Left kidney (tissue), 2 donors: ENCODE results near the gene KRTAP5-2. TPM values are rescaled to one million over a fixed set of nuclear protein-coding genes. Genes with fewer than 3 reads are reported as not detected.

Experiments
- DNase-seq: peaks from one replicate; pipeline ENCODE4 v3.0.0-alpha.2; 2013
- polyA plus RNA-seq: library from polyadenylated mRNA; unstranded; fragments of 120-200 nt; gene quantifications from one replicate; pipeline ENCODE4 v1.2.1, GENCODE V29; 2013; ENCODE audit not compliant: insufficient read length

The KRTAP5-2 gene
- polyA plus RNA-seq, 1 donor, result not detected

DNA sequence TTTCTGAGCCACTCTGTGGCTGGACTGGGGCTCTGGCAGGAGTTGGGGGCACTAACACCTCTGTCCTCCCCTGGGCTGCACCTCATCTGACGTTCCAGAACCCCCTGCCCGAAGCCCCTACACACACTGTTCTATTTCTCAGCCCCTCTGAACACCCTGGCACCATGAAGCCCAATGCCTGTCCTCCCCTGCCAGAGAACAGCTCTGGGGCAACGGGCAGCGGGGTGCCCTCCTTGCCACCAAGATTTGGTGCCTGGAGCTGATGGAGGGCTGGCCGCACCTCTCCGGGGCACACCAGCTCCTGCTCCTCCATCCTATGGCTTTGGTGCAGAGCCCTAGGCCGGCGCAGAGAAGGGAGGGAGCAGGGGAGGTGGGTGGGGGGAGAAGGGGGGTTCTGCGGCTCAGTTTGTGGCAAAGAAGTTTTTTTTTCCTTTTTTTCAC, 42.4 kb downstream of the KRTAP5-2 start:
- DNase-seq, result no peak

DNA sequence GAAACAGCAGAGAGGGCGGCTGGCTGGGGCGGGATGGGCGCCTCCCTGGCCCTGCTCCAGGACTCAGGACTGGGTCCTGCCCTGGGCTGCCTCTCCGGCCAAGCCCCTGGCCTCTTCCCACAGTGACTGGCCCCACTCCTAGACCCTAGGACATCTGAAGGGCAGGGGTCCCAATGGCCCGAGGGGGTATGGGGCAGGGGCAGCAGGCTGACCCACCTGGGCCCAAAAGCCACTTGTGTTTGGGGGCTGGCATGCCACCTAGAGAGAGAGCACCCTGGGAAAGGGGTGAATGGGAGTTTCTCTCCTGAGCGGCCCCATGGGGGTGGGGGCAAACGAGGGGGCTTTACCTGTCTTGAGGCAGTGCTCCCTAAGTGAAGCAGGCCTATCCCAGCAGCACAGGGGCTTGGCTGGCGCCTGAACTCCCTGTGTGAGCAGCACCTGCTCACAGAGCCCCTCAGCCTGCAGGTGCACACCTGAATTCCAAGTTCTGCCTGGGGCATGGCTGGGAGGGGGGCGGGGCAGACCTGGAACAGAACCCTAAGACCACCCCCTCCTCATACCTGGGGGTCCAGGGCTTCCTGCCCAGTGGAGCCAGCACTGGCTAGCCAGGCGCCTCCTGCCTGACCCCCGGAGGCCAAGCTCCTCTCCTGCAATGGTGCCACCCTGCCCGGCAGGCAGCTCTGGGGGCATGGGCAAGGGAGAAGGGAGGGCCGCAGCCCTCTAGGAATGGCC, 42.9 kb downstream of the KRTAP5-2 start:
- no peak for DNase-seq

GRCh38 chr11:1553808-1554594, 44.1 kb downstream of the KRTAP5-2 start:
- no peak for DNase-seq

DNA sequence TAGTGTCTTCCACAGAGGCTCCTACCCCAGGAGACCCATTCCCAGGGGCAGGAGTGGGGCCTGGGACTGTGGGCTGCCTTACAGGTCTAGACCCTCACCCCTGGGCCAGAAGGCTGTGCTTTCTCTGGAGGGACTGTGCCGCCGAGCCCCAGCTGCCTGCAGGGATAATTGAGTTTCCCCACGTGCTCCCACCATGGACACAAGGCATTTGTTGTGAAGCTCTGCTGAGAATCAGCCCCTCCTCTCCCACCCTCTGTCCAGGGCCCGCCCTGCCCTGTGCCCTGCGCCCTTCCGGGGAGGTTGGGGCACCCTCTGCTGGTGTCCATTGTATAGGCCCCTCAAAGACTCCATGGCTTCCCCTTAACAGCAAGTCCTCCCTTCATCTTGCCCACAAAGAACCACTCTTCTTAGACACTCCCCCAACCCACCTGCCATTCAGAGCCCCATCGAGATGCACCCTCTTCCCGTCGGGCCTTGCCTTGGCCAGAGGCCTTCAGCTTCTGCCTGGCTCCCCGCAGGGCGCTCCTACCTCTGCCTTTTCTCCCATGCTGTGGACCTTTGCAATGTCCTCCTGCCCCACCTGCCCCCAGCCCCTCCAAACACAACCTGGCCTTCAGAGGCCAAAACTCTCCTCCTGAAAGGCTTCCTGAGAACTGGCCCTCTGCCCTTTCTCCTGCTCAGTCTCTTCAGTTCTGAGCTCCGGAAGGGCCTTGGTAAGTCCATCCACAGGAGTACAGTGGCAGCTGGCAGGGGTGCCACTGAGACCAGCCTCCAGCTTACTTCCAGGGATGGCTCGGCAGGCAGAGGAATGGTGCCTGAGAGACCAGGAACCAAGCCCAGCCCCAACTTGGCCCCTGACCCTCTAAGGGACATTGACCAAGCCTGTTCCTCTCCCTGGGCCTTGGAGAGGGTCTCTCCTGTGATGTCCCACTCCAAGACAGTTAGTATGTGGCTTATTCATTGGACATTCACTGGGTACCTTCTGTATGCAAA, 48.5 kb downstream of the KRTAP5-2 start:
- no peak for DNase-seq

- peak; percentile 79 for DNase-seq
Measured at GRCh38 chr11:1548221-1549070, 49.6 kb downstream of the KRTAP5-2 start.

GRCh38 chr11:1547467-1548098, 50.5 kb downstream of the KRTAP5-2 start:
- no peak for DNase-seq

Other genes with a start within 250 kb of the KRTAP5-2 start
- gene BRSK2, start 208.4 kb downstream of the KRTAP5-2 start, polyA plus RNA-seq, result 0.90 TPM
- gene MOB2, start 111.5 kb downstream of the KRTAP5-2 start, polyA plus RNA-seq, result 29.4 TPM
- 3.2 TPM for gene DUSP8, start 26.0 kb downstream of the KRTAP5-2 start, polyA plus RNA-seq
- gene KRTAP5-1, start 13.0 kb downstream of the KRTAP5-2 start, polyA plus RNA-seq, result 0.35 TPM
- gene KRTAP5-3, start 10.2 kb upstream of the KRTAP5-2 start, polyA plus RNA-seq, result not detected
- gene KRTAP5-4, start 23.8 kb upstream of the KRTAP5-2 start, polyA plus RNA-seq, result not detected
- not detected for gene KRTAP5-5, start 31.5 kb upstream of the KRTAP5-2 start, polyA plus RNA-seq
- not detected for gene KRTAP5-6, start 98.9 kb upstream of the KRTAP5-2 start, polyA plus RNA-seq
- gene IFITM10, start 152.3 kb upstream of the KRTAP5-2 start, polyA plus RNA-seq, result 0.22 TPM
- 198 TPM for gene CTSD, start 165.6 kb upstream of the KRTAP5-2 start, polyA plus RNA-seq
- gene SYT8, start 236.7 kb upstream of the KRTAP5-2 start, polyA plus RNA-seq, result 0.18 TPM
- gene TNNI2, start 240.7 kb upstream of the KRTAP5-2 start, polyA plus RNA-seq, result 0.32 TPM